ENCODE measurements around the gene ZFYVE1.
"Not testable (repeated sequence)": the region's sequence is repeated elsewhere in the genome, so short reads cannot be mapped to it uniquely, and the experiment has no call there.

ZFYVE1 gene

GRCh38 chr14:72999316-72999715, 27.6 kb downstream of the ZFYVE1 start:
- DNase-seq, result no peak

GRCh38 chr14:72998252-72998903, 28.5 kb downstream of the ZFYVE1 start:
- no peak for DNase-seq

DNA sequence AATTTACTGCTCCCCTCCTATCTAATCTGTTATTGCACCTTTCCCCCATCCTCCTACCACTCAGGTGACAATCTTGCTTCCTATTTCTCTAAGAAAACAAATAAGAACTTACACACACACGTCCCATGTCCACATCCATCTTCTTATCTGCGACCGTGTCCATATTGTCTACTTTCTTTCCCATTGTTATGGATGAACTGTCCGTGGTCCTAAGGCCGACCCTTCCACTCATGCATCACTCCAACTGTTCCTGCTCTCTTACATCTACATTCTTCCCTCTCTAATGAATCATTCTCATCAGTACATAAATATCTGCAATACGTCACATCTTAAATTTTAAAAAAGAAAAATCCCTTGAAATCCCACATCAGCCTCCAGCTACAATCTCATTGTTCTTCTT, 30.0 kb downstream of the ZFYVE1 start:
- no peak for DNase-seq

DNA sequence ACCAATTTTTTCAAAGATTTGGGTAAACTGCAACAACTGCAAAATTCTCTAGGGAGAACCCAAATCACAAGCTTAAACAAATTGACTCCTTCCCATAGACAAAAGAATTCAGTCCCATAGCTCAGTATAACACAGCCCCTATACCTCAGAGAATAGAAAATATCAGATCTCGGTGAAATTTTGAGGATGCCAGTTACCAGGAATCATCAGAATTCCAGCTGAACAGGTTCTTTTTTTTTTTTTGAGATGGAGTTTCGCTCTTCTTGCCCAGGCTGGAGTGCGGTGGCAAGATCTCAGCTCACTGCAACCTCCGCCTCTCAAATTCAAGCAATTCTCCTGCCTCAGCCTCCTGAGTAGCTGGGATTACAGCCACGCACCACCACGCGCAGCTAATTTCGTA, 36.7 kb downstream of the ZFYVE1 start:
- DNase-seq, result no peak

DNA sequence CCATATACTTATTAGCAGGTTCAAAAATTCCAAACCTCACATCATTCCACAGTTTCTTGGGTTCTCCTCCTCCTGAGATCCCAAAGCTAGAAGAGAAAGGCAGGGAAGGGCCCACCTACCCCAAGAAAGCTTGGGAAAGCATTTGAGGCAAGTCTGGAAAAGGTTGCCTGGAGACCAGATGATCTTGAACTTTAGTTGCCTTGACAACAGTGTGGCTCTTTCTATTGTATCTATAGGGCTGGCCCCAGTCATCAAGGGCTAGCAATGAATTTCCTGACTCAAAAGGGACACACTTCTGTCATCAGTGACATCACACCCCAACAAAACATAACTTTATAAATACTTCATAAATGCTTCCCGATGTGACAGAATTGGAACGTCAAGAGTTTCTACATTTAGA, 40.0 kb downstream of the ZFYVE1 start:
- no peak for DNase-seq

DNA sequence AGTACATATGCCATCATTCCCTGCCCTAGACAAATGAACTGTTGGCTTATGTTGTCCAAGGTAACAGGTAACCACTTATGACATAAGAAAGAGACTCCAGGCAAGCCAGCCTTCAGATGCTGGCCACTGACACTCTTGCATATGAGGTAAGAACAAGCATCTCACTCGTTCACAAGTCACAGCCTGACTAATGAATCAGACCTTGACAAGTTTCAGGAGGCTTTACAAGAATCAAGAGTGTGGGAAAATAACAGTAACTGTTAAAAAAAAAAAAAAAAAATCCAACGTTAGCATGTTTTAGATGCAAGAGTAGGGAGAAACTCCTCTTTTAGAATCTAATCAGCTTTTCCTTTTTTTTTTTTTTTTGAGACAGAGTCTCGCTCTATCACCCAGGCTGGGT, 40.7 kb downstream of the ZFYVE1 start:
- no peak for DNase-seq

GRCh38 chr14:72982146-72982708, 44.7 kb downstream of the ZFYVE1 start:
- DNase-seq, result no peak

DNA sequence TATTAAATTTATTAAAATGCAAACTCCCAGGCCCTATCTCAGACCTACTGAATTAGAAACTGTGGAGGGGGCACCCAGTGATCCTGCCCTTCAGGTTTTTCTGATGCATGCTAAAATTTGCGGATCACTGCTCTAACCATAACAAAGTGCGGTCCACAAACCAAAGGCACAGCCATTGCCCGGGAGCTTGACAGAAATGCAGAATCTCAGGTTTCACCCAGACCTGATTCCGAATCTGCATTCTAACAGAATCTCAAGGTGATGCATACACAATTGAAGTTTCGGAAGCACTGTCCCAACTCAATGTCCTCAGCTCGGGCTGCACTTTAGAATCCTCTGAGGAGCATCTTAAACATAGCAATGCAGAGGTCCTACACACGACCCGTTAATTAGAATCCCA, 46.0 kb downstream of the ZFYVE1 start:
- no peak for DNase-seq

DNA sequence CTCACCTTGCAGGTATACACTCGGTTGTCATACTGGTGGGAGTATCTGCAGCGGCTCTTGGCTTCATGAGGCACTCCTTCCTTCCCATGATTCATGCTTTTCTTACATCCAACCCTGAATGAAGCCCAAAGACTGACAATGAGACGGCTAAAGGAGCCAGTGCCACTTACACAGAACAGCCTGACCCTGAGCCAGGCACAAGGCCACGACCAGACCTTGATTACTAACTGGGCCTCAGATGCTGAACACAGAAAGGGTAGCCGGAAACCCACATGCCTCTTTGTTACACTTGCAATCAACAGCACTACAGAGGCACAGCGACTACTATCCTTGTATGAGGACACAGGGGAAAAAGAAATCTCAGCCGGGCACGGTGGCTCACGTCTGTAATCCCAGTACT, 48.0 kb downstream of the ZFYVE1 start:
- no peak for DNase-seq

DNA sequence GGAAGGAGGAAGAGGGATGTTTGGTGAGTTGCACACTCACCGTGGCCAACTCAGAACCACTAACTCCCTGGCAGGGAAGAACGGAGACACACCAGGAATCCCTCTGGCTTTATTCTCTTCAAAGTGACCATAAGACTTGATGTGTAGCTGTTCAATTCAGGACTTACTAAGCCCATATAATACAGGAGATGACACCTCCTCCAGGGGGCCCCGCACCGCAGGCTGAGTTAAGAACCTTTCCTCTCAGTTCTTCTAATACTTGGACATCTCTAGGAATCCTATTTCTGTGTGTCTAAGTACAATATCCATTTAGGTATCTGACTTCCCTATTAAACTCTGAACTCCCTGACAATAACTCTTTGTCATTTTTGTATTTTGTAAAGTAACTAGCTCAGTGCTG, 51.1 kb downstream of the ZFYVE1 start:
- DNase-seq, result peak in 1 of 2 experiments; percentile 4

GRCh38 chr14:72974661-72975060, 52.2 kb downstream of the ZFYVE1 start:
- no peak for DNase-seq

DNA sequence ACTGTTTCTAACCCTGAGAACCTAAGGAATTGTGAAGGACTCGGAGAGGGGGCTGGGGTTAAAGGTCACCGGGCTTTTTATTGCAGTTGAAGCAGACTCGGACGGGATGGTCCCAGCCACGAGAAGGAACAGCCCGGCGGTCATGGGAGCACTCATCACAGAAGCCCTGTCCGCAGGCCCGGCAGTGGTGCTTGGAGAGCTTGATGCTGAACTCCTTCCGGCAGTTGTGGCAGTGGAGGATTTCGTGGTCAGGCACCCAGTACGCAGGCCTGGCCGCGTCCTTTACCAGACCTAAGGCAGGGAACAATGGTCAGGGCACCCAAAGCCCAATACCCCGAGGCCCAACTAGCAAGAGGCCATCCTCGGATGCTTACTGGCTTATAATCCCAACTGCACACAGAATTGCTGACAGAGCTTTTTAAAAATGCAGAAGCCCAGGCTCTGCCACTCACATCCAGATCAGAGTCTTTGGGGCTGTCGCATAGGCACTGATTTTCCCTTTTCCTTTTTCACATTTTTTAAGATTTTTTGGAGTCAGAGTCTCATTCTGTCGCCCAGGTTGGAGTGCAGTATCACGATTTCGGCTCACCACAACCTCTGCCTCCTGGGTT, 56.0 kb downstream of the ZFYVE1 start:
- no peak for DNase-seq

GRCh38 chr14:72970058-72970630, 56.8 kb downstream of the ZFYVE1 start:
- no peak for DNase-seq

DNA sequence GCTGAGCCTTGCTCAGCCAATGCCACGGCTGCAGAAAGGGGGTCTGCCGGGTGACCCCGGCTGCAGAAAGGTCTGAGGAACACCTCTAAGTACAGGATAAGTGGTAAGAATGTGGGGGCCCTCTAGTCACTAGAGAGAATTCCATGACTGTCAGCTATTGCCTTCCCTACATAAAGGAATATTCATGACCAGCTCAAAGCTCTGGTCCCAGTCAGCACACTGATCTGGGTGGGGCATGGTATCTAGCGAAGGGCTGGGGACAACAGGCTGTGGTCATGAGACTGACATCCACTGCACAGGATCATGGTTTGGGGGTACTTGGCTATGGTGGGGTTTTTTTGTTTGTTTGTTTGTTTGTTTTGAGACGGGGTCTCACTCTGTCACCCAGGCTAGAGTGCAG, 58.6 kb downstream of the ZFYVE1 start:
- DNase-seq, result no peak

DNA sequence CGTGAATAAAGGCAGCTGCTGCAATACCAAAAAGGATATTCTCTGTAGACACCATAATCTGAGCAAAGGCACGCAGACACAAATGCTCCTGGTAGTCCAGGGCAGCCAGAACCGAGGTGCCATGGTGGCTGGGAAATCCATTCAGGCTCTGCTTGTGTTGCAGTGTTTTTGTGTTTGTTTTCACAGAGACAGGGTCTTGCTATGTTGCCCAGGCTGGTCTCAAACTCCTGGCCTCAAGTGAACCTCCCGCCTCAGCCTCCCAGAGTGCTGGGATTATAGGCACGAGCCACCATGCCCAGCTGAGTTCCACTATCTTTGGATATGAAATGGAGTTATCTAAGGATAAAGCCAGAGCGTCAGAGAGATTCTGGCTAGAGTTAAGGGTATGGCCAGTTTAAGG, 60.9 kb downstream of the ZFYVE1 start:
- no peak for DNase-seq

DNA sequence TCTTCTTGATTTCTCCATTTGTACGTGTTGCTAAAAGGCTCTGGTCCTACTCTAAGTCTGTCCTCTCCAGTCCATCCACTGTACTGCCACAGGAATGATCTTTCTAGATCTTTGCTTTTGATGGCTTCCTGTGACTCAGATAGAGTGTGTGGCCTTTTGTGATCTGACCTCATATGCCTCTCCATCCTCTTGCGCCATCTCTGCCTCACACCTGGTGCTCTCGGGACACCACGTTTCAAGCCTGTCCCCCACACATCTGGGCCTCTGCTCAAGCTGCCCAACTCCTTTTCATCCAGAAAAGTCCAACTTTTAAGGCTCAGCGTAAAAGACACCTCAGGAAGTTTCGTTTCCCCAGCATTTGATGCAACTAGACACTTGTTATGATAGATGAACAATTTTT, 61.7 kb downstream of the ZFYVE1 start:
- DNase-seq, result no peak

- no peak for DNase-seq
Measured at GRCh38 chr14:72962829-72963312, 64.0 kb downstream of the ZFYVE1 start.

- DNase-seq, result not testable (repeated sequence)
Measured at GRCh38 chr14:72962336-72962754, 64.6 kb downstream of the ZFYVE1 start.

GRCh38 chr14:72961579-72962335, 65.1 kb downstream of the ZFYVE1 start:
- no peak for DNase-seq

DNA sequence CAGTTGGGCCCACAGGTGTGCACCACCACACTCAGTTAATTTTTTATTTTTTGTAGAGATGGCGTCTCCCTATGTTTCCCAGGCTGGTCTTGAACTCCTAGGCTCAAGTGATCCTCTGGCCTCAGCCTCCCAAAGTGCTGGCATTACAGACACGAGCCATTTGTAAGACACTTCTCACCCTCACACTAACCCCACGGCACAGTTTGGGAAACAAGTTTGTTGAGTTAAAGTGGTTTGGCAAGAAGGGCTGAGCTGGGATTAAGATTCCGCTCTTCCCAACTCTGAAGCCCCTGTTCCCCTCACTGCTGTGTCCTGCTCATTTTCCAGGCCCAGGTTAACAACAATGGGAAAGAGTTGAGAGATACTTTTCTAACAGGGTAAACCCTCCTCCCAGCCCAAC, 65.9 kb downstream of the ZFYVE1 start:
- not testable (repeated sequence) for DNase-seq

GRCh38 chr14:72958548-72958947, 68.4 kb downstream of the ZFYVE1 start:
- no peak for DNase-seq

DNA sequence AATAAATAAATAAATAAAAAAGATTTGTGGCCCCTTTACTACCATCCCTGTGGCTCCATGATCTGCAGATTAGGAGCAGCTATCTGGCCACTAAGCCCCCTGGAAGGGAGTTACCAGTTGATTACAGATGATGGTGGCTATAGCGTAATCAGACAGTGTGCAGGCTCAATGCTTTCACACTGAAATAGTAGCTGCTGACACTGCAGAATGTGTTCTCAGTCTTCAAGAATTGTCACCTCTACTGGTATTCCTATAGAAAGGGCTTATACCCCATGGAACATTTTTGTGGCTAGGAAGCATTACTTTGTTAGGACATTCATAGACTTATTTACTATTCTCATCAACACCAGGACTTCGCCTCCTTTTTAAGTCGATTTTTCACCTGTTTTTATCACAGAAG, 69.7 kb downstream of the ZFYVE1 start:
- DNase-seq, result no peak

DNA sequence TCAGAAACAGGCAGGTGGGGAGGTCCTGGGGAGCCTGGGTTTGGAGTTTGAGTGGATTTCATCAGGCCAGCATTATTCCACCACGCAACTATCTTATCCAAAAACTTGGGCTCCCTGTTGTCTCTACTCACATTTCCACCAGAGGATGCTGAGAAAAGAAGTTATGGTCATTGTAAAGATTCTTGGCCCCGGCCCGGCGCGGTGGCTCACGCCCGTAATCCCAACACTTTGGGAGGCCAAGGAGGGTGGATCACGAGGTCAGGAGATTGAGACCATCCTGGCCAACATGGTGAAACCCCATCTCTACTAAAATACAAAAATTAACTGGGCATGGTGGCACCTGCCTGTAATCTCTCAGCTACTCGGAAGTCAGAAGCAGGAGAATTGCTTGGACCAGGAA, 70.2 kb downstream of the ZFYVE1 start:
- not testable (repeated sequence) for DNase-seq
